Vagina (tissue), 2 donors: ENCODE measurements around the gene SMTNL2. TPM values are rescaled to one million over a fixed set of nuclear protein-coding genes. Genes with fewer than 3 reads are reported as not detected.
"Not testable (repeated sequence)": the region's sequence is repeated elsewhere in the genome, so short reads cannot be mapped to it uniquely, and the experiment has no call there.

ENCODE experiments used
- DNase-seq, 2 donors: peaks; one replicate each; pipeline ENCODE4 v3.0.0-alpha.2; 2017; ENCODE audit errors: extremely low spot score in 2 of 2
- H3K27ac ChIP-seq: fragments of 200-600 bp; sonication (generic); one replicate; pipeline ENCODE4 v1.5.1; 2019
- H3K27me3 ChIP-seq: fragments of 200-600 bp; sonication (generic); one replicate; pipeline ENCODE4 v1.5.1; 2019
- H3K36me3 ChIP-seq, 2 donors: fragments of 200-600 bp; sonication (generic); one replicate each; pipeline ENCODE4 v1.5.1; 2017 to 2019
- H3K4me1 ChIP-seq: fragments of 200-600 bp; sonication (generic); one replicate; pipeline ENCODE4 v1.5.1; 2019
- H3K4me3 ChIP-seq, 2 donors: fragments of 200-600 bp; sonication (generic); 1 replicate in 1 of 2; 2 replicates in 1 of 2; pipeline ENCODE4 v1.5.1; 2016 to 2019
- H3K9me3 ChIP-seq: fragments of 200-600 bp; sonication (generic); one replicate; pipeline ENCODE4 v1.5.1; 2019
- CTCF ChIP-seq, 3 experiments: fragments of 450-650 bp in 2 of 3; fragments of 200-600 bp in 1 of 3; sonication (generic) in 1 of 3; IDR thresholded peaks; one replicate each; pipeline ENCODE4 v1.5.1; 2017 to 2019; ENCODE audit warnings: antibody characterized with exemption in 3 of 3, mild to moderate bottlenecking in 2 of 3, moderate library complexity in 2 of 3
- POLR2A ChIP-seq, 2 donors: fragments of 450-650 bp; IDR thresholded peaks; one replicate each; pipeline ENCODE4 v1.6.1; 2017; ENCODE audit warnings: antibody characterized with exemption in 2 of 2, mild to moderate bottlenecking in 2 of 2, moderate library complexity in 2 of 2
- POLR2AphosphoS5 ChIP-seq, 2 donors: sonication (generic); formaldehyde crosslinking; IDR thresholded peaks; one replicate each; pipeline ENCODE4 v1.9.0; 2017; ENCODE audit warnings: antibody characterized with exemption in 2 of 2, mild to moderate bottlenecking in 2 of 2, low read depth in 1 of 2; ENCODE audit not compliant: insufficient read depth in 1 of 2
- intact Hi-C: fragments of 100-400 bp; cut with DNase I; formaldehyde crosslinking; loops from one replicate; pipeline ENCODE4 v1.15.1; 2023
- total RNA-seq: library from RNA; depleted of rRNA; stranded (reverse); fragments of >200 nt; gene quantifications from one replicate; pipeline ENCODE4 v1.2.3, GENCODE V29; 2016

Gene SMTNL2
- total RNA-seq, 1 donor from 2014 or later: 2.5 TPM

GRCh38 chr17:4622375-4622774 lies 38.0 kb downstream of the SMTNL2 start:
- TF ChIP-seq POLR2AphosphoS5 (IDR thresholded peaks at IDR 0.05; ENCODE audit: insufficient read depth in 1 of 2, low read depth in 1 of 2) (no peak), CTCF (IDR thresholded peaks at IDR 0.05) (no peak), POLR2A (IDR thresholded peaks at IDR 0.05) (no peak)
- intact Hi-C loops: no loop called here

GRCh38 chr17:4623249-4623648 lies 38.9 kb downstream of the SMTNL2 start:
- Histone ChIP-seq H3K9me3 (no peaks in the 10 kb centered on the region), H3K4me3 (no peak overlapping the region), H3K27ac (no peak overlapping the region), H3K36me3 (no peaks in the 10 kb centered on the region), H3K27me3 (no peaks in the 10 kb centered on the region), H3K4me1 (no peaks in the 10 kb centered on the region)
- intact Hi-C loops: no loop called here
- TF ChIP-seq CTCF (IDR thresholded peaks at IDR 0.05) (no peak), POLR2AphosphoS5 (IDR thresholded peaks at IDR 0.05; ENCODE audit: insufficient read depth in 1 of 2, low read depth in 1 of 2) (no peak), POLR2A (IDR thresholded peaks at IDR 0.05) (no peak)
- no peak for DNase-seq

More at GRCh38 chr17:4622375-4622774, 38.0 kb downstream of the SMTNL2 start:
- H3K27me3 ChIP-seq: no peaks in the 10 kb centered on the region
- H3K4me3 ChIP-seq: no peak overlapping the region
- H3K36me3 ChIP-seq: no peaks in the 10 kb centered on the region
- no peak for DNase-seq
- H3K27ac ChIP-seq: no peak overlapping the region
- no peaks in the 10 kb centered on the region for H3K9me3 ChIP-seq
- no peaks in the 10 kb centered on the region for H3K4me1 ChIP-seq

- H3K36me3 ChIP-seq, H3K27me3 ChIP-seq, H3K27ac ChIP-seq, H3K4me3 ChIP-seq, intact Hi-C loops, H3K4me1 ChIP-seq, DNase-seq, H3K9me3 ChIP-seq: not testable (repeated sequence)
Measured at GRCh38 chr17:4624451-4624911, 40.2 kb downstream of the SMTNL2 start.

GRCh38 chr17:4625181-4625617 lies 40.9 kb downstream of the SMTNL2 start:
- intact Hi-C loops: no loop called here

GRCh38 chr17:4626734-4627256 lies 42.5 kb downstream of the SMTNL2 start:
- H3K27me3 ChIP-seq: no peaks in the 10 kb centered on the region
- no peak overlapping the region for H3K4me3 ChIP-seq
- TF ChIP-seq POLR2AphosphoS5 (IDR thresholded peaks at IDR 0.05; ENCODE audit: insufficient read depth in 1 of 2, low read depth in 1 of 2) (no peak), CTCF (IDR thresholded peaks at IDR 0.05) (no peak), POLR2A (IDR thresholded peaks at IDR 0.05) (no peak)
- DNase-seq: no peak
- H3K9me3 ChIP-seq: no peaks in the 10 kb centered on the region
- intact Hi-C loops: loop anchor here (2.0 kb wide), 1 partner anchor 60 kb away; no protein-coding TSS in a partner anchor
- H3K36me3 ChIP-seq: no peaks in the 10 kb centered on the region
- H3K4me1 ChIP-seq: no peaks in the 10 kb centered on the region
- H3K27ac ChIP-seq: no peak overlapping the region

More at GRCh38 chr17:4625181-4625617, 40.9 kb downstream of the SMTNL2 start:
- H3K27ac ChIP-seq: no peak overlapping the region
- H3K36me3 ChIP-seq: no peaks in the 10 kb centered on the region
- H3K9me3 ChIP-seq: no peaks in the 10 kb centered on the region
- no peaks in the 10 kb centered on the region for H3K27me3 ChIP-seq
- no peak overlapping the region for H3K4me3 ChIP-seq
- TF ChIP-seq CTCF (IDR thresholded peaks at IDR 0.05) (no peak), POLR2A (IDR thresholded peaks at IDR 0.05) (no peak), POLR2AphosphoS5 (IDR thresholded peaks at IDR 0.05; ENCODE audit: insufficient read depth in 1 of 2, low read depth in 1 of 2) (no peak)
- no peak for DNase-seq
- H3K4me1 ChIP-seq: no peaks in the 10 kb centered on the region
